WTC11 (cell line): ENCODE results near the gene NPAS3. TPM values are rescaled to one million over a fixed set of nuclear protein-coding genes. Genes with fewer than 3 reads are reported as not detected.

Source experiments
- ATAC-seq: fragments of 200-7000 bp; cut with Tn5 transposase; 2 replicates; pipeline ENCODE4 v1.10.0; 2021; ENCODE audit warnings: mild to moderate bottlenecking, moderate library complexity
- CTCF ChIA-PET: fragments of 300-600 bp; sonication (Branson Sonifier 250); formaldehyde crosslinking; loops from one replicate; lab custom pipeline; 2021; ENCODE audit warnings: antibody characterized with exemption; lab: Charles Lee
- POLR2A ChIA-PET: fragments of 350-600 bp; sonication (Branson Sonifier 250); formaldehyde crosslinking; loops from one replicate; lab custom pipeline; 2021; ENCODE audit warnings: antibody characterized with exemption; lab: Charles Lee
- DNase-seq: peaks from one replicate; pipeline ENCODE4 v3.0.0; 2021; ENCODE audit warnings: low spot score
- H3K27ac Mint-ChIP-seq: 2 replicates; pipeline ENCODE4 v1.8.0; 2021; ENCODE audit warnings: mixed read lengths
- H3K27me3 Mint-ChIP-seq: 2 replicates; pipeline ENCODE4 v1.8.0; 2021; ENCODE audit warnings: low read depth, mild to moderate bottlenecking, moderate library complexity, mixed read lengths
- H3K36me3 Mint-ChIP-seq: 2 replicates; pipeline ENCODE4 v1.8.0; 2021; ENCODE audit warnings: mixed read lengths
- H3K4me1 Mint-ChIP-seq: 2 replicates; pipeline ENCODE4 v1.8.0; 2022; ENCODE audit warnings: mixed read lengths
- H3K4me3 Mint-ChIP-seq: 2 replicates; pipeline ENCODE4 v1.8.0; 2021; ENCODE audit warnings: mild to moderate bottlenecking, moderate library complexity, mixed read lengths
- H3K9me3 Mint-ChIP-seq: 2 replicates; pipeline ENCODE4 v1.8.0; 2021; ENCODE audit warnings: mixed read lengths
- ATF2 ChIP-seq: sonication (generic); formaldehyde crosslinking; IDR thresholded peaks from 2 replicates; pipeline ENCODE4 v1.8.1; 2022; ENCODE audit warnings: low read depth, missing genetic modification reagents, borderline replicate concordance
- EMX1 ChIP-seq: fragments of 250-450 bp; sonication (Bioruptor Pico); IDR thresholded peaks from 2 replicates; pipeline ENCODE4 v1.8.0; 2021; ENCODE audit warnings: mild to moderate bottlenecking
- FOXK1 ChIP-seq: sonication (generic); formaldehyde crosslinking; IDR thresholded peaks from 2 replicates; pipeline ENCODE4 v1.8.0; 2022; ENCODE audit warnings: mild to moderate bottlenecking, moderate library complexity, missing genetic modification reagents
- HMGA2 ChIP-seq: fragments of 250-450 bp; sonication (Bioruptor Pico); IDR thresholded peaks from 2 replicates; pipeline ENCODE4 v1.4.0; 2021; ENCODE audit warnings: mild to moderate bottlenecking, moderate library complexity
- NFATC4 ChIP-seq: fragments of 250-450 bp; sonication (Bioruptor Pico); IDR thresholded peaks from 2 replicates; pipeline ENCODE4 v1.9.0; 2021; ENCODE audit warnings: mild to moderate bottlenecking
- NR3C1 ChIP-seq: sonication (generic); formaldehyde crosslinking; conservative IDR thresholded peaks from 2 replicates; pipeline ENCODE4 v1.8.1; 2023; ENCODE audit warnings: low read depth, mild to moderate bottlenecking, missing genetic modification reagents
- PREB ChIP-seq: sonication (generic); formaldehyde crosslinking; IDR thresholded peaks from 2 replicates; pipeline ENCODE4 v1.8.1; 2022; ENCODE audit warnings: mild to moderate bottlenecking, missing genetic modification reagents, moderate library complexity, borderline replicate concordance
- TCF7 ChIP-seq: sonication (generic); formaldehyde crosslinking; IDR thresholded peaks from 2 replicates; pipeline ENCODE4 v1.8.0; 2022; ENCODE audit warnings: mild to moderate bottlenecking, low read depth, missing genetic modification reagents, moderate library complexity
- TEAD4 ChIP-seq: sonication (generic); formaldehyde crosslinking; IDR thresholded peaks from 2 replicates; pipeline ENCODE4 v1.8.0; 2022; ENCODE audit warnings: mild to moderate bottlenecking, missing genetic modification reagents
- USF2 ChIP-seq: sonication (generic); formaldehyde crosslinking; IDR thresholded peaks from 2 replicates; pipeline ENCODE4 v1.8.1; 2023; ENCODE audit warnings: mild to moderate bottlenecking, missing genetic modification reagents, moderate library complexity
- ZMAT4 ChIP-seq: fragments of 250-450 bp; sonication (Bioruptor Pico); IDR thresholded peaks from 2 replicates; pipeline ENCODE4 v1.9.0; 2021; ENCODE audit warnings: mild to moderate bottlenecking
- ZSCAN18 ChIP-seq: fragments of 250-450 bp; sonication (Bioruptor Pico); IDR thresholded peaks from 2 replicates; pipeline ENCODE4 v2.1.2; 2022; ENCODE audit warnings: mild to moderate bottlenecking, moderate library complexity
- total RNA-seq: library from RNA; stranded (reverse); gene quantifications from 3 replicates; pipeline ENCODE4 v1.2.3, GENCODE V29; 2021
- TF ChIP-seq, protein P1 (sequence below): sonication (generic); formaldehyde crosslinking; IDR thresholded peaks from 2 replicates; pipeline ENCODE4 v1.8.0; 2022; ENCODE audit warnings: missing genetic modification reagents
- TF ChIP-seq, protein P2 (sequence below): sonication (generic); formaldehyde crosslinking; IDR thresholded peaks from 2 replicates; pipeline ENCODE4 v1.8.0; 2023; ENCODE audit warnings: missing genetic modification reagents, mild to moderate bottlenecking, borderline replicate concordance
- TF ChIP-seq, protein P3 (sequence below): sonication (generic); formaldehyde crosslinking; IDR thresholded peaks from 2 replicates; pipeline ENCODE4 v1.8.0; 2022; ENCODE audit warnings: mild to moderate bottlenecking, missing genetic modification reagents

The NPAS3 gene
- total RNA-seq, 1 experiment from 2014 or later, result 3.2 TPM

DNA sequence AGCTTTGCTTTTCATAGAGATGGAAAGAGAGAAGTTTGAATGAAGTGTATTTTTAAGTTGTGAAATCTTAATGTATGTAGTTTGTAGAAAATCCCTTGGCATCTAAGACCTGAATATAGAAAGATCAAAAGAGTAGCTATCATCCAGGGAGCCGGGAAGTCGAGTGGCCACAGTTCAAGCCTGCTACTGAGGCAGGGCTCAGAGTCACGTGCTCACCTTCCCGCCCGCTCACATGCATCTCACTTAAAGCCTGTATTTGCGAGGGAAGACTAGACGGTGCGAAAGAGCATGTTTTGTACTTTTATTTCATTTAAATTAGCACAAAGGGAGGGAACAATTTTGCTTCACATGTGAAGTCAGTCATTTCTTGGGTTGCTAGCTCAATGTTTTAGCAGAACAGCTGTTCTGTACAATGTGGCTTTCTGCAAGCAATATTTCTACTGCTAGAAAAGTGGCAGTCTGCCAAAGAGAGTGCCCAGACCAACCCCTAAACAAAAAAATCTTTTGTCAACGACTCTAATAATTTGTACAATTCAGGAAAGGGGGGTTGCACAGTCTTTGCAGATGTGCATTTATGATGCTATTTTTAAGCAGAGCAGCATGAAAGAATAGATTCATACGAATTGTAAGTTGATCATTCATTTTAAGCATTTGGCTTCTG is 290.7 kb downstream of the NPAS3 start (continued):
- TF ChIP-seq PREB (CRISPR knock-in tag) (no peak), HMGA2 (CRISPR knock-in tag) (no peak), NFATC4 (no peak), NR3C1 (CRISPR knock-in tag) (no peak), TCF7 (no peak), EMX1 (CRISPR knock-in tag) (no peak), USF2 (CRISPR knock-in tag) (no peak), ZMAT4 (CRISPR knock-in tag) (no peak), ATF2 (CRISPR knock-in tag) (no peak)
- TF ChIP-seq, protein P1, sequence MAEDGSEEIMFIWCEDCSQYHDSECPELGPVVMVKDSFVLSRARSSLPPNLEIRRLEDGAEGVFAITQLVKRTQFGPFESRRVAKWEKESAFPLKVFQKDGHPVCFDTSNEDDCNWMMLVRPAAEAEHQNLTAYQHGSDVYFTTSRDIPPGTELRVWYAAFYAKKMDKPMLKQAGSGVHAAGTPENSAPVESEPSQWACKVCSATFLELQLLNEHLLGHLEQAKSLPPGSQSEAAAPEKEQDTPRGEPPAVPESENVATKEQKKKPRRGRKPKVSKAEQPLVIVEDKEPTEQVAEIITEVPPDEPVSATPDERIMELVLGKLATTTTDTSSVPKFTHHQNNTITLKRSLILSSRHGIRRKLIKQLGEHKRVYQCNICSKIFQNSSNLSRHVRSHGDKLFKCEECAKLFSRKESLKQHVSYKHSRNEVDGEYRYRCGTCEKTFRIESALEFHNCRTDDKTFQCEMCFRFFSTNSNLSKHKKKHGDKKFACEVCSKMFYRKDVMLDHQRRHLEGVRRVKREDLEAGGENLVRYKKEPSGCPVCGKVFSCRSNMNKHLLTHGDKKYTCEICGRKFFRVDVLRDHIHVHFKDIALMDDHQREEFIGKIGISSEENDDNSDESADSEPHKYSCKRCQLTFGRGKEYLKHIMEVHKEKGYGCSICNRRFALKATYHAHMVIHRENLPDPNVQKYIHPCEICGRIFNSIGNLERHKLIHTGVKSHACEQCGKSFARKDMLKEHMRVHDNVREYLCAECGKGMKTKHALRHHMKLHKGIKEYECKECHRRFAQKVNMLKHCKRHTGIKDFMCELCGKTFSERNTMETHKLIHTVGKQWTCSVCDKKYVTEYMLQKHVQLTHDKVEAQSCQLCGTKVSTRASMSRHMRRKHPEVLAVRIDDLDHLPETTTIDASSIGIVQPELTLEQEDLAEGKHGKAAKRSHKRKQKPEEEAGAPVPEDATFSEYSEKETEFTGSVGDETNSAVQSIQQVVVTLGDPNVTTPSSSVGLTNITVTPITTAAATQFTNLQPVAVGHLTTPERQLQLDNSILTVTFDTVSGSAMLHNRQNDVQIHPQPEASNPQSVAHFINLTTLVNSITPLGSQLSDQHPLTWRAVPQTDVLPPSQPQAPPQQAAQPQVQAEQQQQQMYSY, result no peak

DNA sequence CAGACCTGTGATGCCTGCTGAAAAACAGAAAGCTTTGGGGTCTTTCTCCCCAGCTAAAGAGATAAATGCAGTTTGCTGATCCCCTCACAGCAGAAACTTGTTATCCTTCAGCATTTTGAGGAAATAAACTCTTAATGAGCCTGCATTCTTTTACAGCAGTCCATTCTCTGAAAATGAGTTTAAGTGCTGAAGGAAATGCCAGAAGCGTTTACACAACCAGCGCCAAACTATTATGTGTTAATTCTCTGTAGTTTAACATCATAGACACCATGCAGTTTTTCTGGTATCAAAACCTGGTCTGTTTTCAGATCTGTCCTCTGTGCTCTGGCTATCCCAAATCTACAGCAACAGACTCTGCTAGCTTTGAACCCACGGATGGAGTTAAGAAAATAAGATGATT is 291.3 kb downstream of the NPAS3 start:
- CTCF ChIA-PET, result no interaction called here
- Mint-ChIP-seq H3K4me1 (peaks cover 12% of the 10 kb centered on the region), H3K27me3 (no peaks in the 10 kb centered on the region)
- no peak for ATAC-seq
- no peak for DNase-seq
- no peak for TF ChIP-seq TEAD4 (CRISPR knock-in tag)
- TF ChIP-seq HMGA2 (CRISPR knock-in tag), result no peak
- no peak for TF ChIP-seq NFATC4
- no peak for TF ChIP-seq NR3C1 (CRISPR knock-in tag)
- TF ChIP-seq ZSCAN18, result no peak
- no peak for TF ChIP-seq PREB (CRISPR knock-in tag)
- TF ChIP-seq, protein P2, sequence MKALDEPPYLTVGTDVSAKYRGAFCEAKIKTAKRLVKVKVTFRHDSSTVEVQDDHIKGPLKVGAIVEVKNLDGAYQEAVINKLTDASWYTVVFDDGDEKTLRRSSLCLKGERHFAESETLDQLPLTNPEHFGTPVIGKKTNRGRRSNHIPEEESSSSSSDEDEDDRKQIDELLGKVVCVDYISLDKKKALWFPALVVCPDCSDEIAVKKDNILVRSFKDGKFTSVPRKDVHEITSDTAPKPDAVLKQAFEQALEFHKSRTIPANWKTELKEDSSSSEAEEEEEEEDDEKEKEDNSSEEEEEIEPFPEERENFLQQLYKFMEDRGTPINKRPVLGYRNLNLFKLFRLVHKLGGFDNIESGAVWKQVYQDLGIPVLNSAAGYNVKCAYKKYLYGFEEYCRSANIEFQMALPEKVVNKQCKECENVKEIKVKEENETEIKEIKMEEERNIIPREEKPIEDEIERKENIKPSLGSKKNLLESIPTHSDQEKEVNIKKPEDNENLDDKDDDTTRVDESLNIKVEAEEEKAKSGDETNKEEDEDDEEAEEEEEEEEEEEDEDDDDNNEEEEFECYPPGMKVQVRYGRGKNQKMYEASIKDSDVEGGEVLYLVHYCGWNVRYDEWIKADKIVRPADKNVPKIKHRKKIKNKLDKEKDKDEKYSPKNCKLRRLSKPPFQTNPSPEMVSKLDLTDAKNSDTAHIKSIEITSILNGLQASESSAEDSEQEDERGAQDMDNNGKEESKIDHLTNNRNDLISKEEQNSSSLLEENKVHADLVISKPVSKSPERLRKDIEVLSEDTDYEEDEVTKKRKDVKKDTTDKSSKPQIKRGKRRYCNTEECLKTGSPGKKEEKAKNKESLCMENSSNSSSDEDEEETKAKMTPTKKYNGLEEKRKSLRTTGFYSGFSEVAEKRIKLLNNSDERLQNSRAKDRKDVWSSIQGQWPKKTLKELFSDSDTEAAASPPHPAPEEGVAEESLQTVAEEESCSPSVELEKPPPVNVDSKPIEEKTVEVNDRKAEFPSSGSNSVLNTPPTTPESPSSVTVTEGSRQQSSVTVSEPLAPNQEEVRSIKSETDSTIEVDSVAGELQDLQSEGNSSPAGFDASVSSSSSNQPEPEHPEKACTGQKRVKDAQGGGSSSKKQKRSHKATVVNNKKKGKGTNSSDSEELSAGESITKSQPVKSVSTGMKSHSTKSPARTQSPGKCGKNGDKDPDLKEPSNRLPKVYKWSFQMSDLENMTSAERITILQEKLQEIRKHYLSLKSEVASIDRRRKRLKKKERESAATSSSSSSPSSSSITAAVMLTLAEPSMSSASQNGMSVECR (CRISPR knock-in tag), result no peak
- TF ChIP-seq, protein P3, sequence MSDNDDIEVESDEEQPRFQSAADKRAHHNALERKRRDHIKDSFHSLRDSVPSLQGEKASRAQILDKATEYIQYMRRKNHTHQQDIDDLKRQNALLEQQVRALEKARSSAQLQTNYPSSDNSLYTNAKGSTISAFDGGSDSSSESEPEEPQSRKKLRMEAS (CRISPR knock-in tag), result no peak
- TF ChIP-seq FOXK1 (CRISPR knock-in tag), result no peak
- TF ChIP-seq, all 79 proteins: peak for 0
- Mint-ChIP-seq H3K36me3 (no peaks in the 10 kb centered on the region), H3K27ac (no peak overlapping the region), H3K9me3 (no peaks in the 10 kb centered on the region), H3K4me3 (no peak overlapping the region)
- POLR2A ChIA-PET, result no interaction called here
